Nephron progenitor cell (in vitro differentiated cells): Measurements from ENCODE around the gene DNAH9.

Experiments
- DNase-seq: peaks from one replicate; pipeline ENCODE4 v3.0.0; 2021
- H3K27ac Mint-ChIP-seq: 2 replicates; pipeline ENCODE4 v1.8.0; 2021; ENCODE audit warnings: mild to moderate bottlenecking, moderate library complexity, mixed read lengths
- H3K27me3 Mint-ChIP-seq: 2 replicates; pipeline ENCODE4 v1.8.0; 2021; ENCODE audit warnings: mild to moderate bottlenecking, low read depth, mixed read lengths; ENCODE audit not compliant: poor library complexity
- H3K36me3 Mint-ChIP-seq: 2 replicates; pipeline ENCODE4 v1.8.0; 2021; ENCODE audit warnings: low read depth, mixed read lengths
- H3K4me1 Mint-ChIP-seq: 2 replicates; pipeline ENCODE4 v1.8.0; 2021; ENCODE audit warnings: mixed read lengths
- H3K4me3 Mint-ChIP-seq: 2 replicates; pipeline ENCODE4 v1.8.0; 2021; ENCODE audit warnings: mild to moderate bottlenecking, moderate library complexity, mixed read lengths
- H3K9me3 Mint-ChIP-seq: 2 replicates; pipeline ENCODE4 v1.8.0; 2021; ENCODE audit warnings: mild to moderate bottlenecking, moderate library complexity, mixed read lengths
- TF ChIP-seq, protein P1 (sequence below): fragments of 200-600 bp; sonication (generic); IDR thresholded peaks from 2 replicates; pipeline ENCODE4 v1.5.0; 2021; ENCODE audit warnings: antibody characterized with exemption

The DNAH9 gene

DNA sequence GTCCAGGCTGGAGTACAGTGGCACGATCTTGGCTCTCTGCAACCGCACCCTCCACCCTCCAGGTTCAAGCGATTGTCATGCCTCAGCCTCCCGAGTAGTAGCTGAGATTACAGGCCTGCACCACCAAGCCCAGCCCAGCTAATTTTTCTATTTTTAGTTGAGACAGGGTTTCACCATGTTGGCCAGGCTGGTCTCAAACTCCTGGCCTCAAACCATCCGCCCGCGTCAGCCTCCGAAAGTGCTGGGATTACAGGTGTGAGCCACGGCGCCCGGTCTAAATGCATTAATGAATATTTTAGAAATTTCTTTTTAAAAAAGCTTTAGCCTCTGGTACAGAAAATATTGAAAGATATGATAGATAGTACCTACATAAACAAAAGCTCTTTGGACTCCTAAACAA, 95.0 kb downstream of the DNAH9 start:
- Mint-ChIP-seq H3K9me3 (no peaks in the 10 kb centered on the region), H3K36me3 (no peaks in the 10 kb centered on the region), H3K27me3 (peaks cover 9% of the 10 kb centered on the region), H3K4me1 (no peaks in the 10 kb centered on the region), H3K27ac (no peak overlapping the region), H3K4me3 (no peak overlapping the region)
- TF ChIP-seq, protein P1, sequence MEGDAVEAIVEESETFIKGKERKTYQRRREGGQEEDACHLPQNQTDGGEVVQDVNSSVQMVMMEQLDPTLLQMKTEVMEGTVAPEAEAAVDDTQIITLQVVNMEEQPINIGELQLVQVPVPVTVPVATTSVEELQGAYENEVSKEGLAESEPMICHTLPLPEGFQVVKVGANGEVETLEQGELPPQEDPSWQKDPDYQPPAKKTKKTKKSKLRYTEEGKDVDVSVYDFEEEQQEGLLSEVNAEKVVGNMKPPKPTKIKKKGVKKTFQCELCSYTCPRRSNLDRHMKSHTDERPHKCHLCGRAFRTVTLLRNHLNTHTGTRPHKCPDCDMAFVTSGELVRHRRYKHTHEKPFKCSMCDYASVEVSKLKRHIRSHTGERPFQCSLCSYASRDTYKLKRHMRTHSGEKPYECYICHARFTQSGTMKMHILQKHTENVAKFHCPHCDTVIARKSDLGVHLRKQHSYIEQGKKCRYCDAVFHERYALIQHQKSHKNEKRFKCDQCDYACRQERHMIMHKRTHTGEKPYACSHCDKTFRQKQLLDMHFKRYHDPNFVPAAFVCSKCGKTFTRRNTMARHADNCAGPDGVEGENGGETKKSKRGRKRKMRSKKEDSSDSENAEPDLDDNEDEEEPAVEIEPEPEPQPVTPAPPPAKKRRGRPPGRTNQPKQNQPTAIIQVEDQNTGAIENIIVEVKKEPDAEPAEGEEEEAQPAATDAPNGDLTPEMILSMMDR, result no peak
- no peak for DNase-seq

GRCh38 chr17:11700668-11701067, 102.4 kb downstream of the DNAH9 start:
- no peak overlapping the region for H3K4me3 Mint-ChIP-seq
- TF ChIP-seq, protein P1, result no peak
- H3K4me1 Mint-ChIP-seq, result no peaks in the 10 kb centered on the region
- H3K27me3 Mint-ChIP-seq, result no peaks in the 10 kb centered on the region
- H3K36me3 Mint-ChIP-seq, result no peaks in the 10 kb centered on the region
- no peaks in the 10 kb centered on the region for H3K9me3 Mint-ChIP-seq
- no peak overlapping the region for H3K27ac Mint-ChIP-seq
- no peak for DNase-seq

DNA sequence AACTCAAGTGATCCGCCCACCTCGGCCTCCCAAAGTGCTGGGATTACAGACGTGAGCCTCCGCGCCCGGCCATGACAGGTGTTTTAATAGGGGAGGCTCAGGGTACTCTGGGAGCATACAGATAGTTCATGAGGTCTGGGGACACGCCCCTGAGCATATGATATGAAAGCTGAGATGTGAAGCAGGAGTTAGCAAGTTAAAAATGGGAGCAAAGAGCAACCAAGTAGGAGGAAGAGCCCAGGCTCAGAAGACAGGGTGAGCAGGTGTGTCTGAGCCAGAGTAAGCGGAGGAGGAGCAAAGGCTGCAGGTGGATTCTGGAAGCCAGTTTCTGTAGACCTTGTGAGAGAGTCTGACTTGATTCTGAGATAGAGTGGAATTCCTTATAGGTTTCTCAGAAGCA, 103.6 kb downstream of the DNAH9 start:
- Mint-ChIP-seq H3K27me3 (no peaks in the 10 kb centered on the region), H3K9me3 (no peaks in the 10 kb centered on the region), H3K4me3 (no peak overlapping the region), H3K27ac (no peak overlapping the region), H3K36me3 (no peaks in the 10 kb centered on the region), H3K4me1 (no peaks in the 10 kb centered on the region)
- DNase-seq, result no peak
- TF ChIP-seq, protein P1, result no peak

- TF ChIP-seq, protein P1, result no peak
- Mint-ChIP-seq H3K9me3 (no peaks in the 10 kb centered on the region), H3K27me3 (no peaks in the 10 kb centered on the region), H3K36me3 (no peaks in the 10 kb centered on the region), H3K27ac (no peak overlapping the region), H3K4me3 (no peak overlapping the region), H3K4me1 (no peaks in the 10 kb centered on the region)
- no peak for DNase-seq
Observed at GRCh38 chr17:11704041-11704440, 105.8 kb downstream of the DNAH9 start.

DNA sequence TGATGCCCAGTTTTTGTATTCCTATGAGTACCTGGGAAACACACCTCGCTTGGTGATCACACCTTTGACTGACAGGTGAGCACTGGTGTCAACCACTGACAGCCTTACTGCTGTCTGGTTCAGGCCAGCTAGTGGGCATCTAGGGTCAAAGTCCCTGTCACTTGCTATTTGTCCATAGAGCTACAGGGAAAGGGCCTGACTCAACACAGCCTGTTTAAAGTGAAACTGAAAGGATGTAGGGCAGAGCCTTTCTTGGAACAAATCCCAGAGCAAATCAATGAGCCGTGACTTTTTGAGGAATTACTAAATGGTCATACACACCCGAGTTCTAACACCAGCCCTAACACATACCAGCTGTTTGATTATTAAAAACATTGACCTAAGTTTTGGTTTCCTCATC, 106.8 kb downstream of the DNAH9 start:
- Mint-ChIP-seq H3K27ac (no peak overlapping the region), H3K4me3 (no peak overlapping the region), H3K9me3 (no peaks in the 10 kb centered on the region), H3K4me1 (no peaks in the 10 kb centered on the region), H3K27me3 (no peaks in the 10 kb centered on the region), H3K36me3 (no peaks in the 10 kb centered on the region)
- DNase-seq, result no peak
- TF ChIP-seq, protein P1, result no peak

DNA sequence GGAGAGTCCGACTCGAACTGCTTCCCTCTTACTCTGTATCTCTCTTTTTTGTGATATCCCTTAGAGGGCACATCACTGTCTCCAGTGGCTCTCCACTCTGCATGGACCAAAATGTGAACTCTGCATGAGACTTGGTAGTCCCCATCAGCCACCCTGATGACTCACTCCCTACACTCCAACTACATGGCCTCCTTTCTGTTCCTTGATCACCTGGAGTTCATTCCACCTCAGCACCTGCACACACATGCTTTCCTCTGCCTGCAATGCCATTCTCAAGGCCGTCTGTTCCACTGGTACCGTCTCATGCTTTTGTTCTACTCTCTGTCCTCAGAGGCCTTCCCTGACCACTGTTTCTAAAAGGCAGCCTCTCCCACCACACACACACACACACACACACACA, 109.3 kb downstream of the DNAH9 start:
- TF ChIP-seq, protein P1, result no peak
- no peak for DNase-seq
- Mint-ChIP-seq H3K27me3 (no peaks in the 10 kb centered on the region), H3K4me3 (no peak overlapping the region), H3K9me3 (no peaks in the 10 kb centered on the region), H3K4me1 (no peaks in the 10 kb centered on the region), H3K36me3 (no peaks in the 10 kb centered on the region), H3K27ac (no peak overlapping the region)
